Right forelimb (tissue), 1 donor: ENCODE results near the gene ASB15.
"Not testable (repeated sequence)": the region's sequence is repeated elsewhere in the genome, so short reads cannot be mapped to it uniquely, and the experiment has no call there.

Experiments used
- DNase-seq: peaks from one replicate; pipeline ENCODE4 v3.0.0-alpha.2; 2018

Gene ASB15

DNA sequence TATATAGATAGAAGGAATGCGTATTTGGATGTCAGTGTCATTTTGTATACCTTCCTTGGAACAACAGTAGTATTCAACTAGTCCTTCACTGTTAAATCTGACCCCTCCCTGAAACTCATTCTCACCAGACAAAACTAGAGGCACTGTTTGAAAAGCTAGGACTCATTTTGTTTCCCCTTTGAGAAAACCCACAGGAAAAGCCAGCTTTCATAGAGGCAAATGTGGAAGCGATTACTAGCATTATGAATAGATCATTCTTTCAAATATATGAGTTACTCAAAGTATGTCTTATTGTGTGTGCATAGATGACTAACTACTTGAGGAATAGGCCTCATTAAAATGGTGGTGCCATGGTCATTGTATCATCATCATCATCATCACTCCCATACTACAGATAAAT, 1.9 kb upstream of the ASB15 start:
- DNase-seq = no peak

- DNase-seq = no peak
Observed at GRCh38 chr7:123600876-123601275, 745 bp upstream of the ASB15 start.

DNA sequence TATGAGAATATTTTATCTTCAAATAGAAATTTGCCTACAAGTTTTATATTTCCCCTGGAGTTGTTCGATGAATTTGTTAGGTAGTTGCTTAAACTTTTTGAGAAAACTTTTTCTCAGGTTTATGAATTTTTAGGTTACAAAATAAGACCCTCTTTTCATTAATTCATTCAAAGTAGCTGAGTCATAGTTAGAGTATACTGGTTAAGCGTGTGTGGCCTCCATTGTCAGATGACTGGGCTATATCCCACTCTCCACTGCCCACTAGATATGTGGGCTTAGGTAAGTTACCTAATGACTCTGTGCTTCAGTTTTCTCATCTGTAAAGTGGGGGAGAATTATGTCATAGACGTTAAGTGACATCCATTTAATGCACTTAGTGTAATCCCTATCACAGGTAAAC, 1.0 kb downstream of the ASB15 start:
- DNase-seq = no peak

GRCh38 chr7:123604739-123605138, 3.1 kb downstream of the ASB15 start:
- no peak for DNase-seq

DNA sequence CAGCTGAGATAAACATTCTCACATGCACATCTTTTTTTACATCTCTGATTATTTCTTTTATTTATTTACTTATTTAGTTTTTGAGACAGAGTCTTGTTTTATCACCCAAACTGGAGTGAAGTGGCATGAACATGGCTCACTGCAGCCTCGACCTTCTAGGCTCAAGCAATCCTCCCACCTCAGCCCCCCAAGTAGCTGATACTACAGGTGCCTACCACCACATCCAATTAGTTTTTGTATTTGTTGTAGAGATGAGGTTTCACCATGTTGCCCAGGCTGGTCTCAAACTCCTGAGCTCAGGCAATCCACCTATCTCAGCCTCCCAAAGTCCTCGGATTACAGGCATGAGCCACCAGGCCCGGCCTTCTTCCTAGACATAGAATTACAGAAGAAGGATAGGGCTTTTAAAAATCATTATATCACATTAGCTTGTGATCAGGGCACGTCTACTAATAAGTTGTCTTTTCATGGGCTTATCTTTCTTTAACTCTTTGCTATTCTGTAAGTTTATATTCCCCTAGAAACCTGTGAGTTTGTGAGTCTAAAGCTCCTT, 5.9 kb downstream of the ASB15 start:
- no peak for DNase-seq

DNA sequence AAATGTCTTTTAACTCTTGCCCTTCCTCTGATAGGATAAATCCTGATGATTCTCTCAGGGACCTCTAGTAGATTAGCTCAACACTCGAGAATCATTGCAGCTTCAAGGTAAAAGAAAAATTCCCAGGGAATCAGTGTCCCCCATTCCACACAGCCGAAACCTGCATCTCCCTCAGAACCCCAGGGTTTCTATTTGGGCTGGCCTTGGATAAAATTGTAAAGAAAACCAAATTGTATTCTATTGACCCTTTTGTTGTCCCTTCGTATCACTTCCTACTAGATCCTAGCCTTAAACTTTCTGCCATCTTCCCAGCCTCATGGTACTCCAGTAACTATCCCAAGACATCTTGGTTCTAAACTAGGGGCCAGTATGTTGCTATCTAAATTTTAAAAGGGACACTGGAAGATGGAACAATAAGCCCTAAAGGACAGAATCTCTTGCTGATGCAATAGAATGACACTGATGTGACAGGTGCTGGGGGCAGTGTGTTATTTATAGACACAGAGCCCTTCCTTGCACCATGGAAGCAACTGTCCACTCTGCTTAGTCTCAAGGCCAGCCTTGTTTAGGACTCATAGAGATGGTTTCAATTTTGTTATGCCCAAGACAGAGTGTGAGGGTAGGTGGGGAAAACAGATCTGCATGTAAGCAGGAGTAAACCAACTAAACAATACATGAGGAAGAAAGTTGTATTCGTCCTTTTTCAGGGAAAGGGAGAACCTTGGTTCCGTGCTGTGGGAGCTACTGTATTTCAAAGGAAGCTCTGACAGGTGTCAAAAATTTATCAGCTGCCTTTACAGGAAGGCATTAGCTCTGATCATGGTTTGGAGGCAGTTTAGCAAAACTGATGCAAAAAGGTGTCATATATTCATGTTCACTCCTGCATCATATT, 7.6 kb downstream of the ASB15 start:
- DNase-seq = no peak

- DNase-seq = no peak
Observed at GRCh38 chr7:123609883-123610239, 8.2 kb downstream of the ASB15 start.

DNA sequence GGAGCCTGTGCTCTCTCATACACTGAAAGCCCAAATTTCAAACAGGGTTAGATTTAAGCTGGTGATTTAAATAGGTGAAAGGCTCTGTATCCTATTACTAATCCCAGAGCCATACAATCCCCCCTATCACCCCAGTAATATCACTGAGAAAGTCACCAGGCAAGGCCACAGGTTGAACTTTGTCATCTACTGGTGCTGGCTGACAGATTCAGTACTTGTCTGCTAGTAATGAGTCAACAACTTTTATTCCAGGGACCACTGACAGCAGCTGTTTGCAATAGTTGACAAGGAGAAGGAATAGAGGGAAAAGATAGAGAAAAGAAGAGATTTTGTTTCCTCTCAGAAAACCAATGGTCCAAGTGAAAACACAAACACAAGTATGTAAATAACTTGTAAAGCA, 10.4 kb downstream of the ASB15 start:
- DNase-seq = no peak

DNA sequence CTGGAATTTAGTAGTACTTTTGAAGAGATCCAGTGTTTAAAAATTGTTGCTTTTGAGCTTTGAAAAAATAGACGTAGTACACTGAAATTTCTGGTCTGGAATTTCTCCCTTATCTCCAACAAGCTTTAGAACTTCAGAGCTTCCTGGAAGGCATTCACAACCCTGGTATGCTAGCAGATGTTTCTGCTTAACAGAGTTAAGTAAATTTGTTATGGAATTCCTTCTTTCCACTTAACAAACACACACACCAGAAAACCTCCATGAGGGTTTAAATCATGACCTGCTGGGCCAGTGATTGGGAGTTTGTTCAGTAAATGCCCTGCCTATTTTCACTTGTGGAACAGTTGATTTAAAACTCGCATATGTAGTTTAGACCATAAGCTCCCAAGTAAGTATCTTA, 13.7 kb downstream of the ASB15 start:
- no peak for DNase-seq

DNA sequence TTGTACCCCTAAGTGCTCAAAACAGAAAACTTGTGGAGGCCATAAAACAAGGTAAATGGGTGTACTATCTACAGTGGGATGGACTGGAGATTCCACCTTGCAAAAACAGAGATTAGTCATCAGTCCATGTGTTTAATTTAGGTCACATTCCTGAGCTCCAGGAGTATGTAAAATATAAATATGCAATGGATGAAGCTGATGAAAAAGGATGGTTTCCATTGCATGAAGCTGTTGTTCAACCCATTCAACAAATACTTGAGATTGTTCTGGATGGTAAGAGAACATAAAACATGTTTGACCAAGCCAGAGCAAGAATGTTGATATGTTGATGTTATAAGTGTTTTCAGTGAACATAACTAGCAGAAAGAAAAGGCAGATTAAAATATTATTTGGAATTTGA, 14.6 kb downstream of the ASB15 start:
- no peak for DNase-seq

DNA sequence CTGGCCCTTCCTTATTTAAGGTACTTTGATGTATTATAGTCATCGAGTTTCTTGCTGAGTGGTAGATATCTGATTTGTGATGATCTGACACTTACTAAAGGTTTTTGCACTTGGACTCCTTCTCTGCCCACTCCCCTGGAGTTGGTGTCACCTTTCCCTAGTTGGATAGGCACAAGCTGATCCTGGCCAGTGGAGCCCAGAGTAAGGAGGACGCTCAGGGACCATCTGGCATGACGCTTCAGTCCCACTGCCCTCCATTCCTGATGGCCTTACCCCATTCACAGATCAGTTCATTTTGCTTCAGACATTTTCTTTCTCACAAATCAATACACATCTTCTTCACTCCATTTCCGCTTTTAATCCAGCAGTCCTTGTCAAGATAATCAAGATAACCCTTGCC, 20.1 kb downstream of the ASB15 start:
- no peak for DNase-seq

- no peak for DNase-seq
Observed at GRCh38 chr7:123622660-123623386, 21.2 kb downstream of the ASB15 start.

- DNase-seq = no peak
Observed at GRCh38 chr7:123624527-123625183, 23.0 kb downstream of the ASB15 start.

DNA sequence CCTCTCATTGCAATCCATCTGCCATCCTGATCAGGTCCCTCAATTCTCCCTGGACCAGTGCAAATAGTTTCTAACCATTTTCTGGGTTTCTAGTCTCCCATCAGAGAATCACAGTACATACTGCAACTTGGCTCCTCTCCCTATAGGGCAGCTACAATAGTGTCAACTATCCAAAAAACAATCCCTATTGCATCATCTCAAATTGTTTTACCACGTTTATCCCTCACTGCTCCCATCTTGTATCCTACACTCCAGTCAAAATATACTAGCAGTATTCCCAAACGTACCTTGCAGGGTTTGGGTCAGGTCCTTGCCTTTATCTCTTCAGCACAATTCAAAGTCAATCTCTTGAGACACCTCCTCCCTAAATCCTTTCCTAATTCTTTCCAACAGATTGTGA, 23.6 kb downstream of the ASB15 start:
- DNase-seq = no peak

DNA sequence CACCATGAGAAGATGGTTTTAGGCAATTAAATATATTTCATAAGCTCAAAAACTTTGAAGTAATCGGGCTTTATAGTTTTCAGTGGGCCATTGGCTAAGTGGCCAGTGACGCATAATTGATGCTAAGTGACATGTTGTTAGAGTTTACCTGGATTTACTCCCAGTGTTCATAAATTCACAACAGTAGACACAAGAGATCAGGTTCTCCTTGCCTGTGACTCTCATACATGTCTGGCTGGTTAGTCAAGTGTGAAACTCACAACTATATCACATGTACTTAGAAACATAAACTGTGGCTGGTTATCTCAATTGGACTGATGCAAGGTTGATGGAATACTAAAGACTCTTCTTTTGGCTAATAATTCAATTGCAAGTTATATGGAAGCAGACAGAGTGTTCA, 26.2 kb downstream of the ASB15 start:
- DNase-seq = no peak

DNA sequence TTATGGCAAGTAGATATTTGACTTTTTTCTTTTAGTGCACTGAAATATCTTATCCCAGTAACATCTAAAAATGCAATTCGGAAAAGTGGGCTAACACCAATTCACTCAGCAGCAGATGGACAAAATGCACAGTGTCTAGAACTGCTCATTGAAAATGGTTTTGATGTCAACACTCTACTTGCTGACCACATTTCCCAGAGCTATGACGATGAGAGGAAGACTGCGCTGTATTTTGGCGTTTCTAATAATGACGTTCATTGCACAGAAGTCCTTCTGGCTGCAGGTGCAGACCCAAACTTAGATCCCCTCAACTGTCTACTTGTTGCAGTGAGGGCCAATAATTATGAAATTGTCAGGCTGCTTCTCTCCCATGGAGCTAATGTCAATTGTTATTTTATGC, 27.2 kb downstream of the ASB15 start:
- DNase-seq = no peak

GRCh38 chr7:123629281-123629680, 27.7 kb downstream of the ASB15 start:
- no peak for DNase-seq

DNA sequence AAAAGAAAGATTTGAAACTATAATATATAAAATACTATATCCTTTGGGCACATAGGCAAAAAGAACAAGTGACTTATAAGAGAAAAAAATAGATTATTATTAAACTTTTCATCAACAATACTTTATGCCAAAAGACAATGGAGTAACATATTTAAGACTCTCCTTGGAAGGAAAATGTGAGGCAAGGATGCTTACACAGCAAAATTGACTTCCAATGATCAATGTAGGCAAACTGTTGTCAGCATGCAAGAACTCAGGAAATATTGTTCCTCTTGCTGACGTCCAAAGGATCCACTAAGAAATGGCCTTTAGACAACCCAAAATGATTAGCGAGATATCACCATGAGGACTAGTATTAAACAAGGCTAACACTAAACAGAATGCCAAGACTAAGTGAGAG, 31.2 kb downstream of the ASB15 start:
- DNase-seq = no peak

DNA sequence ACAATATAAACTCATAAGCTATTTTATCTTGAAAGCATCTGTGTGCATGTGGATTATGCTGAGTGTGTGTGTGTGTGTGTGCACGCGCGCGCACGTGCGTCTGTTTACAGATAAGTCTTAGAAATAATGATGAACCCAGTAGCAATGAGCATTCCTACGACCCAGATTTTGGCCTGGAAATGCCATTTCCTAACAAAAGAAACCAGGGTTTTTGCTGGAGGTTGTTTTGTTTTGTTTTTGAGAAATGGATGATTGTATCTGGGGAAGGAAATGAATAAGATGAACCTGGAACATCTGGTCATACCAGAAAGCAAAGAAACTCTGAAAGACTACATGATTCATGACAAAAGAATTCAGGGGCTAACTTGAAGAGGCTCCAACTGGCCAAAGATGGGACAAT, 31.9 kb downstream of the ASB15 start:
- DNase-seq = no peak

DNA sequence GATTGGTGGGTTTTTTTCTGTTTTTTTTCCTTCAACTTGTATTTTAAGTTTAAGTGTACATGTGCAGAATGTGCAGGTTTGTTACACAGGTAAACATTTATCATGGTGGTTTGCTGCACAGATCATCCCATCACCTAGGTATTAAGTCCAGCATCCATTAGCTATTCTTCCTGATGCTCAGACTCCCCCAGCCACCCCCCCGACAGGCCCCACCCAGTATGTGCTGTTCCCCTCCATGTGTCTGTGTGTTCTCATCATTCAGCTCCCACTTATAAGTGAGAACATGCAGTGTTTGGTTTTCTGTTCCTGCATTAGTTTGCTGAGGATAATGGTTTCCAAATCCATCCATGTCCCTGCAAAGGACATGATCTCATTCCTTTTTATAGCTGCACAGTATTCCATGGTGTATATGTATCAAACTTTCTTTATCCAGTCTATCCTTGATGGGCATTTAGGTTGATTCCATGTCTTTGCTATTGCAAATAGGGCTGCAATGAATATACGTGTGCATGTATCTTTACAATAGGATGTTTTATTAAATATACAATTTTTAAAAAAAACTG, 32.5 kb downstream of the ASB15 start:
- DNase-seq = not testable (repeated sequence)

DNA sequence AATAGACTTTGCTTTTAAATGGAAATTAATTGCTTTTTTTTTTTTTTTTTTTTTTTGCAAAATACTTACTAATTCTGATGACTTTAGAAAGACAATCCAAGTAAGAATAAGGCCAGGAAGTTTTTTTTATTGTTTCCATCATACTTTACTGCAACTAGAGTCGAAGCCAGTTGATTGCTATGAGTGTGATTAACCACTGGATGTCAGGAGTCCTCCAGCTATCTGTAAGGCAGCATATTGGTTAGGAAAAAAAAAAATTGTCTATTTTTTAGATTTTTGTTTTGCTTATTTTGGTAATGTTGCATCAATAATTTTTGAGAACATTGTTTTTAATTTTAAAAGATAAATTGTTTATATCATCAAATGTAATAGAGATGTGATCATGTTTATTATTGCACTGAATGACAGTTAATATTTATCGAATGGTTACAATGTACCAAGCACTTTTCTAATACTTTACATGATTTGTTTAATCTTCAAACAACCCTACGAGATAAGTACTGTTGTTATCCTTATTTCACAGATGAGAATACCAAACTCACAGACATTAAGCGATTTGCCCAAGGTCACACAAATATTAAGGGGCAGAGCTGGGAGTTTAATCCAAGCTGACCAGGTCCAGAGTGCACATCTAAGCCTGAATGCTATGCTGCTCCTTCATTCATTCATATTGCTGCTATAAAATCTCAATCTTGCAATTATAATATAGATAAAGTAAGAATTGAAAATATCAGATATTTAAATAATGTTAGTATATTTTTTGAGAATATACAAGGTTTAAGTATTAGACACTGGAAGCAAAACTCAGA, 34.1 kb downstream of the ASB15 start:
- no peak for DNase-seq

DNA sequence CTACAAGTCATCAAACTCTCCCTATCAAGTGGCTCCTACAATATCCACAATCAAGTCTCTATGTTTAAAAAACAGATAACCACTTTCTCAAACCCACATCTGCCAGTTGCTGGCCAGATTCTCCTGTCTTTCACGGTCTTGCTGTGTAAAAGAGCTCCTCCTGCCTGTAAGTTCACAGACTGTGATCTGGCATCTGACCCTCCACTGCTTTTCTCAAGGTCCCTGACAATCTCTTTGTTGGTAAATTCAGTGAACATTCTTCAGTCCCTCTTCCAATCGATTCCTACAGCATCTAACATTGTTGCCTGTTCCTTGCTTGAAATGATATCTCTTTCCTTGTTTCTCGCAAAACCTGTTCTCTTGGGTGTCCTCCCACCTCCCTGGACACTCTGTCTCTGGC, 35.6 kb downstream of the ASB15 start:
- no peak for DNase-seq
